ENCODE data around the gene URI1. TPM values are rescaled to one million over a fixed set of nuclear protein-coding genes. Genes with fewer than 3 reads are reported as not detected.

Gene URI1
- total and polyA plus RNA-seq, 4 donors, result 21.5 to 60.8 (median 32.5) TPM

- peaks cover 0 to 4% (median 0%) of the 10 kb centered on the region in 5 donors for H3K4me1 ChIP-seq (ENCODE audit: control insufficient read depth in 5 of 5, insufficient read depth in 5 of 5, low read length in 5 of 5)
- H3K9me3 ChIP-seq (ENCODE audit: control insufficient read depth in 4 of 4, insufficient read depth in 3 of 4, low read length in 3 of 4), result no peaks in the 10 kb centered on the region
- TF ChIP-seq CTCF (IDR thresholded peaks at IDR 0.05; ENCODE audit: control extremely low read depth, extremely low read depth), result no peak
- 84 to 86% methylated on average over 4 of the region's 4 CpGs for WGBS, 2 donors
- H3K9ac ChIP-seq (ENCODE audit: insufficient read depth in 1 of 2, low read length in 2 of 2), result no peak overlapping the region
- H3K4me3 ChIP-seq, result no peak overlapping the region
- no peak overlapping the region for H3K27ac ChIP-seq (ENCODE audit: low read depth in 1 of 2, low read length in 1 of 2)
- no peak for ATAC-seq (ENCODE audit: insufficient read depth, low FRiP score)
- peaks cover 6 to 20% (median 11%) of the 10 kb centered on the region in 4 donors for H3K36me3 ChIP-seq (ENCODE audit: control insufficient read depth in 4 of 4, insufficient read depth in 4 of 4, low read length in 4 of 4)
- no peaks in the 10 kb centered on the region for H3K27me3 ChIP-seq (ENCODE audit: control insufficient read depth in 3 of 3, insufficient read depth in 3 of 3, low read length in 2 of 3)
- no peak for DNase-seq
Observed at GRCh38 chr19:30006207-30006606, 64.2 kb downstream of the URI1 start.

- no peaks in the 10 kb centered on the region for H3K9me3 ChIP-seq (ENCODE audit: control insufficient read depth in 4 of 4, insufficient read depth in 3 of 4, low read length in 3 of 4)
- H3K4me3 ChIP-seq, result no peak overlapping the region
- H3K9ac ChIP-seq (ENCODE audit: insufficient read depth in 1 of 2, low read length in 2 of 2), result no peak overlapping the region
- TF ChIP-seq CTCF (IDR thresholded peaks at IDR 0.05; ENCODE audit: control extremely low read depth, extremely low read depth), result no peak
- no peak overlapping the region for H3K27ac ChIP-seq (ENCODE audit: low read depth in 1 of 2, low read length in 1 of 2)
- H3K4me1 ChIP-seq (ENCODE audit: control insufficient read depth in 5 of 5, insufficient read depth in 5 of 5, low read length in 5 of 5), result peaks cover 0 to 4% (median 0%) of the 10 kb centered on the region in 5 donors
- no peak for ATAC-seq (ENCODE audit: insufficient read depth, low FRiP score)
- H3K36me3 ChIP-seq (ENCODE audit: control insufficient read depth in 4 of 4, insufficient read depth in 4 of 4, low read length in 4 of 4), result peaks cover 6 to 23% (median 13%) of the 10 kb centered on the region in 4 donors
- 97 to 99% methylated on average over 2 of the region's 2 CpGs for WGBS, 2 donors
- no peaks in the 10 kb centered on the region for H3K27me3 ChIP-seq (ENCODE audit: control insufficient read depth in 3 of 3, insufficient read depth in 3 of 3, low read length in 2 of 3)
- no peak for DNase-seq
Observed at GRCh38 chr19:30008169-30008568, 66.1 kb downstream of the URI1 start.

- Histone ChIP-seq H3K9me3 (ENCODE audit: control insufficient read depth in 4 of 4, insufficient read depth in 3 of 4, low read length in 3 of 4) (no peaks in the 10 kb centered on the region), H3K4me3 (no peak overlapping the region), H3K36me3 (ENCODE audit: control insufficient read depth in 4 of 4, insufficient read depth in 4 of 4, low read length in 4 of 4) (peaks cover 6 to 24% (median 13%) of the 10 kb centered on the region in 4 donors), H3K4me1 (ENCODE audit: control insufficient read depth in 5 of 5, insufficient read depth in 5 of 5, low read length in 5 of 5) (no peaks in the 10 kb centered on the region), H3K27ac (ENCODE audit: low read depth in 1 of 2, low read length in 1 of 2) (no peak overlapping the region), H3K9ac (ENCODE audit: insufficient read depth in 1 of 2, low read length in 2 of 2) (no peak overlapping the region), H3K27me3 (ENCODE audit: control insufficient read depth in 3 of 3, insufficient read depth in 3 of 3, low read length in 2 of 3) (no peaks in the 10 kb centered on the region)
- DNase-seq (no peak), ATAC-seq (ENCODE audit: insufficient read depth, low FRiP score) (no peak)
- no peak for TF ChIP-seq CTCF (IDR thresholded peaks at IDR 0.05; ENCODE audit: control extremely low read depth, extremely low read depth)
- 94 to 97% methylated on average over 10 of the region's 10 CpGs for WGBS, 2 donors
Observed at GRCh38 chr19:30009013-30009412, 67.0 kb downstream of the URI1 start.

GRCh38 chr19:30011051-30011578, 69.1 kb downstream of the URI1 start:
- 90 to 93% methylated on average over 9 of the region's 9 CpGs for WGBS, 2 donors

More at GRCh38 chr19:30011051-30011578, 69.1 kb downstream of the URI1 start:
- ATAC-seq (ENCODE audit: insufficient read depth, low FRiP score), result no peak
- H3K9me3 ChIP-seq (ENCODE audit: control insufficient read depth in 4 of 4, insufficient read depth in 3 of 4, low read length in 3 of 4), result no peaks in the 10 kb centered on the region
- H3K9ac ChIP-seq (ENCODE audit: insufficient read depth in 1 of 2, low read length in 2 of 2), result no peak overlapping the region
- H3K27ac ChIP-seq (ENCODE audit: low read depth in 1 of 2, low read length in 1 of 2), result no peak overlapping the region
- no peak for TF ChIP-seq CTCF (IDR thresholded peaks at IDR 0.05; ENCODE audit: control extremely low read depth, extremely low read depth)
- H3K4me3 ChIP-seq, result no peak overlapping the region
- no peaks in the 10 kb centered on the region for H3K27me3 ChIP-seq (ENCODE audit: control insufficient read depth in 3 of 3, insufficient read depth in 3 of 3, low read length in 2 of 3)
- H3K4me1 ChIP-seq (ENCODE audit: control insufficient read depth in 5 of 5, insufficient read depth in 5 of 5, low read length in 5 of 5), result no peaks in the 10 kb centered on the region
- DNase-seq, result no peak
- H3K36me3 ChIP-seq (ENCODE audit: control insufficient read depth in 4 of 4, insufficient read depth in 4 of 4, low read length in 4 of 4), result peaks cover 6 to 28% (median 11%) of the 10 kb centered on the region in 4 donors
